Hypothalamus (tissue), 51 donors: ENCODE data around the gene RABGAP1L.

Source experiments
- DNase-seq, 51 donors: peaks; one replicate each; lab custom pipeline; 2025; lab: John Stamatoyannopoulos, UW

RABGAP1L gene

DNA sequence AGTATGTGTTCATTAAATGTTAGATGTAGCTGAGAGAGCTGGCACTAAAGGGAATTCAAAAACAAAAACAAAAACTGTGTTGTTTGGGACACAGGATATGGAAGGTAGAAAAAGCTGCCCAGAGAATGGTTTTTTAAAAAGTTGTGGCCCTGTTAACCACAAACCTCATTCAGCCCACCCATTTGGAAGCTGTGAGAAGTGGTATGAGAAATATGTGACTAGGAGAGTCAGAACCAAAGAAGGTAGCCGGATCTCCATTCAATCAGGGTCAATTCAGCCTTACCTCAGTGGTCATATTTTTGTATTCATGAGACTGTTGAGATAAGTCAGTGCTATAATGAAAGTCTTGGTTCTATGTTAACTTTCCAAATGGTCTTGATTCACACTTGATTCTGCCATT is 810.7 kb downstream of the RABGAP1L start:
- DNase-seq = no peak

DNA sequence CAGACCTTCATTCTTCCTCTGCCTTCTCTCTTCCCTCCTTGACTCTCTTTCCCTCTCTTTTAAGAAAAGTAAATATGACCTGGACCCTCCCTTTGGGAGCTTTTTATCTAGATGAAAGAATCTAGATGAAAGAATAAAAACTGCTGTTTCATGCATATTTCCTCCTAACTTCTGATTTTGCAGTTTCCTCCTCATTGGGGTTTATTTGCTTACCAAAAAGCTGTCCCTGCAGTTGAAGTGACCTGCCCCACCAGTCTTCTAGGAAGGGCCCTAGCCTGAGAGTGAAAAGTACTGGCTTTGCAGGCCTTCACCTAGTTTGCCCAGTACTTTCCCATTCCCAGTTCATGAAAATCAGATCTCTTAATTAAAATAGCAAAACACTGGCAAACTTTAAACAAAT is 812.1 kb downstream of the RABGAP1L start:
- no peak for DNase-seq

- DNase-seq = peak in 1 of 51 donors; percentile 15
Measured at GRCh38 chr1:174971902-174972301, 812.6 kb downstream of the RABGAP1L start.

DNA sequence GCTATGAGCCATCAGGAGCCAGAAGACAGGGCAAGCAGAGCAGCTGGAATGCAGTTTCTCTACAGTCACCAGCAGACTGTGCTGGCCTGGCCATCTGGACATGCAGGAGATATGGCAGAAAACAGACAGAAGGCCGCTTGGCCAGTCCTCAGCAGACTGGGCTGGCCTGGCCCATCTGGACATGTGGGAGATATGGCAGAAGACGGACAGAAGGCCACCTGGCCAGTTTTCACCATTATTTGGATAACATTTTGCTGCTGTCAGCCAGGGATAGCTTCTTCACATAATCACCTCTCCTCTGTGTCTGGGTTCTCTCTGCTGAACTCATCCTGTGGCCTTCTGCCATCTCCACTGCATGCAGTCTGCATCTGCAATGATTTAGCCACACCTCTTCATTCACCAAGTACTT is 815.4 kb downstream of the RABGAP1L start:
- DNase-seq = no peak

- no peak for DNase-seq
Measured at GRCh38 chr1:174975764-174976163, 816.4 kb downstream of the RABGAP1L start.

- peak in 1 of 51 donors; percentile 15 for DNase-seq
Measured at GRCh38 chr1:174976436-174977108, 817.3 kb downstream of the RABGAP1L start.

GRCh38 chr1:174982971-174983689 is 823.8 kb downstream of the RABGAP1L start:
- DNase-seq = peak in 3 of 51 donors; percentile 14 to 20 (median 20)

- DNase-seq = no peak
Measured at GRCh38 chr1:174984952-174985351, 825.6 kb downstream of the RABGAP1L start.

- DNase-seq = no peak
Measured at GRCh38 chr1:174988539-174988938, 829.2 kb downstream of the RABGAP1L start.

GRCh38 chr1:174988986-174989385 is 829.7 kb downstream of the RABGAP1L start:
- DNase-seq = no peak

DNA sequence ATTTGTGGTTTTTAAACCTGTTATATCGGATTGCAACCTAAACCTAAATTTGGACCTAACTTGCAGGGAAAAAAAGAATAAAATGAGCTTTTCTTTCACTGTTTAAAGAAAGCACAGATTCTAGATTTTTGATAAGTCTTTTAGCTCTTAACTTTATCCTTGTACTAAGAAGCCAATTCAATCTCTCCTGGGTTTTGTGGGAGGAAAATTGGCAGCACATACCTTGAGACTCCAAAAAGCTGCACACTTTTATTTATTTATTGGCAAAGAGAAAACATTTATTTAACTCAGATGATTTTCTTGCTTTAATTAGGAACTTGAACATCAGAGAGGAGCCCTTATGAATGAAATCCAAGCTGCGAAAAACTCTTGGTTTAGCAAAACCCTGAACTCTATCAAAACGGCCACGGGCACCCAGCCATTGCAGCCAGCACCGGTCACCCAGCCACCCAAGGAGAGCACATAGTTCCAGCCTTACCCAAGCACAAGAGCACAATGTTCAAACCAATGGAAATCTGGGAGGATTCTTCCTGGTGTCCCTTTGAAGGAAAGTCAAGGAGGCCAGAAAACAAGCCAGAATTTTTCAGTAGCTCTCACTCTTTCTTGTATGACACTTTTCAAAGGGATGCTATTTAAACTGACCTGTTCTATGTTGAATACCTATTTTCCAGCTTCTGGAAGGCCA is 830.4 kb downstream of the RABGAP1L start:
- DNase-seq = peak in 1 of 51 donors; percentile 10

DNA sequence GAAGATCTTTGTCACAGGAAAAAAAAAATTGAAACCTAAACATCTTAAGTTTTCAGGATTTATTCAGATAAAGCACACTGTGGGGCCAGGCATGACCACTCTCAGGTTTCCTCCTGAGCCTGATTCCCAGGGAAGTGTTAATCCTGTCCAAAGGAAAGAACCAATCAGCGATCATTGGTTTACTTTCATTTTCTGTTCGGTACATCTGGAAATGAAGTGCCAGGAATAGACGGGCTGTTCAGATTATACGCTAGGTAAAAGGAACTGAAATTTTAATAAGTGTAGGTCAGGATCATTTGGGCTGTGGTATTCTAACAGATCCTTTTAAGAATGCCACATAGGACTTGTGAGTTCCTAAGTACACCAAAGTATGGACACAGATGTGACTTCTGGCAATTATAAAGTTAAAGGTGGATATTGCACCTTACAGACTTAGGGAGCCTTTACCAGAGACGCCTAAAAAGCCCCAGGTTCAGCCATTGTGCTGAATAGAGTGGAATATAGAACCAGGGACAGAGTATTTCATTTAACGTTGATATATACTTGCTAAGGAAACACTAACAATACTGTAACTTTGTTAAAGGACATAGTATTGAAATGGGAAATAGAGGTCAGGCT is 831.2 kb downstream of the RABGAP1L start:
- peak in 3 of 51 donors; percentile 9 to 29 (median 15) for DNase-seq

- DNase-seq = no peak
Measured at GRCh38 chr1:174991473-174991872, 832.2 kb downstream of the RABGAP1L start.

GRCh38 chr1:174995121-174995520 is 835.8 kb downstream of the RABGAP1L start:
- no peak for DNase-seq

- DNase-seq = no peak
Measured at GRCh38 chr1:174995916-174996315, 836.6 kb downstream of the RABGAP1L start.

DNA sequence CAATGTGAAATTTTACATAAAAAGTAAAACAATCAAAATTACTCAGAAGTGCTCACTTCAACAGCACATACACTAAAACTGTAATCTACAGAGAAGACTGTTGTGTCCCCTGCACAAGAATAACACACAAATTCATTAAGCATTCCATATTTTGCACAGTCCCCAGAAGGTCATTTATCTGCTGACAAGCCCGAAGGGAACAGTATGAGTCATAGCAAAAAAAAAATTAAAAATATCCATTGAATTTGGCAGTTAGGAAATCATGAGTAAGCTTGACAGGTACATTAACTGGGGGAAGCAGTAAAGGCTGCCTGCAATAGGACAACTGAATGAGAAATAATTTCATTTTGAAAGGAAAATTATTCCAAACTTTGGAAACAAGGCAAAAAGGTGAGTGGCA is 837.2 kb downstream of the RABGAP1L start:
- no peak for DNase-seq

GRCh38 chr1:174997041-174997440 is 837.7 kb downstream of the RABGAP1L start:
- no peak for DNase-seq

GRCh38 chr1:174998569-174999215 is 839.4 kb downstream of the RABGAP1L start:
- DNase-seq = peak in 14 of 51 donors; percentile 12 to 88 (median 28)

GRCh38 chr1:174999216-174999935 is 840.1 kb downstream of the RABGAP1L start:
- peak; percentile 80 to 100 (median 98) for DNase-seq
